B cell (primary cell): ENCODE results near the gene SSH3. TPM values are rescaled to one million over a fixed set of nuclear protein-coding genes. Genes with fewer than 3 reads are reported as not detected.

Experiments
- ATAC-seq: fragments of 200-7000 bp; cut with Tn5 transposase; one replicate; pipeline ENCODE4 v1.10.0; 2021; ENCODE audit warnings: low read depth, mild to moderate bottlenecking, moderate number of reproducible peaks, moderate library complexity
- CTCF ChIA-PET: fragments of 350-600 bp; sonication (Branson Sonifier 250); formaldehyde crosslinking; loops from one replicate; lab custom pipeline; 2021; ENCODE audit warnings: antibody characterized with exemption, inconsistent platforms; lab: Charles Lee
- POLR2A ChIA-PET: fragments of 350-600 bp; sonication (Branson Sonifier 250); formaldehyde crosslinking; loops from one replicate; lab custom pipeline; 2021; ENCODE audit warnings: antibody characterized with exemption; lab: Charles Lee
- DNase-seq: peaks from one replicate; pipeline ENCODE4 v3.0.0; 2013
- H2AFZ ChIP-seq: 2 replicates; pipeline ENCODE4 v1.6.1; 2012; ENCODE audit warnings: mild to moderate bottlenecking, low read depth, low read length; ENCODE audit not compliant: insufficient read depth, poor library complexity, severe bottlenecking
- H3K27ac ChIP-seq, 2 donors: 1 replicate in 1 of 2; 2 replicates in 1 of 2; pipeline ENCODE4 v1.5.1; 2012 to 2013; ENCODE audit warnings: low read length in 2 of 2, mild to moderate bottlenecking in 2 of 2, moderate library complexity in 1 of 2
- H3K27me3 ChIP-seq, 4 experiments: fragments of 200-600 bp in 1 of 4; sonication (generic) in 1 of 4; replicated peaks in 1 of 4; 1 replicate in 2 of 4; 2 replicates in 2 of 4; pipeline versions ENCODE4 v1.6.1 to v1.7.0; 2013 to 2016; ENCODE audit warnings: low read length in 3 of 4, mild to moderate bottlenecking in 2 of 4, mixed read lengths in 1 of 4, moderate library complexity in 1 of 4; ENCODE audit not compliant: insufficient read depth in 4 of 4, control insufficient read depth in 3 of 4; ENCODE audit errors: control extremely low read depth in 1 of 4
- H3K36me3 ChIP-seq, 2 experiments: replicated peaks in 1 of 2; 1 replicate in 1 of 2; 2 replicates in 1 of 2; pipeline versions ENCODE4 v1.6.1 to v1.7.1; 2013; ENCODE audit warnings: low read length in 1 of 2; ENCODE audit not compliant: insufficient read depth in 2 of 2, control insufficient read depth in 1 of 2; ENCODE audit errors: control extremely low read depth in 1 of 2, extremely low read depth in 1 of 2
- H3K4me1 ChIP-seq, 2 donors: fragments of 200-600 bp in 1 of 2; sonication (generic) in 1 of 2; 1 replicate in 1 of 2; 2 replicates in 1 of 2; pipeline versions ENCODE4 v1.5.1 to v1.6.1; 2013 to 2017; ENCODE audit warnings: low read length in 2 of 2; ENCODE audit not compliant: control insufficient read depth in 2 of 2, insufficient read depth in 2 of 2
- H3K4me2 ChIP-seq: replicated peaks from 2 replicates; pipeline ENCODE3; 2012; ENCODE audit warnings: mild to moderate bottlenecking, low read depth, low read length; ENCODE audit not compliant: poor library complexity, severe bottlenecking
- H3K4me3 ChIP-seq, 5 experiments: fragments of 200-600 bp in 1 of 5; sonication (generic) in 1 of 5; 1 replicate in 3 of 5; 2 replicates in 2 of 5; pipeline versions ENCODE4 v1.5.1 to v1.7.0; 2011 to 2016; ENCODE audit warnings: low read length in 4 of 5, mild to moderate bottlenecking in 4 of 5, low read depth in 2 of 5, control low read depth in 1 of 5, moderate library complexity in 1 of 5; ENCODE audit not compliant: insufficient read depth in 1 of 5; ENCODE audit errors: control extremely low read depth in 1 of 5, extremely low read depth in 1 of 5
- H3K79me2 ChIP-seq: fragments of 200-600 bp; sonication (generic); one replicate; pipeline ENCODE4 v1.6.0; 2016; ENCODE audit warnings: low read length; ENCODE audit not compliant: control insufficient read depth, insufficient read depth
- H3K9ac ChIP-seq: fragments of 200-600 bp; sonication (generic); 2 replicates; pipeline ENCODE4 v1.6.1; 2017; ENCODE audit warnings: mild to moderate bottlenecking, low read length, moderate library complexity
- H3K9me3 ChIP-seq, 3 donors: one replicate each; pipeline versions ENCODE4 v1.6.1 to v1.7.1; 2013; ENCODE audit warnings: low read length in 2 of 3; ENCODE audit not compliant: control insufficient read depth in 2 of 3, insufficient read depth in 1 of 3; ENCODE audit errors: control extremely low read depth in 1 of 3
- H4K20me1 ChIP-seq: 2 replicates; pipeline ENCODE4 v1.6.0; 2012; ENCODE audit warnings: mild to moderate bottlenecking, low read length; ENCODE audit not compliant: insufficient read depth, control insufficient read depth, poor library complexity, severe bottlenecking
- H3K27ac Mint-ChIP-seq: one replicate; pipeline ENCODE4 v1.8.0; 2021; ENCODE audit warnings: mixed read lengths
- H3K27me3 Mint-ChIP-seq: one replicate; pipeline ENCODE4 v1.8.0; 2021; ENCODE audit warnings: mixed read lengths
- H3K4me1 Mint-ChIP-seq: one replicate; pipeline ENCODE4 v1.8.0; 2021; ENCODE audit warnings: mixed read lengths
- H3K4me3 Mint-ChIP-seq: one replicate; pipeline ENCODE4 v1.8.0; 2021; ENCODE audit warnings: mixed read lengths
- H3K9me3 Mint-ChIP-seq: one replicate; pipeline ENCODE4 v1.8.0; 2022; ENCODE audit warnings: mixed read lengths; ENCODE audit not compliant: insufficient read depth
- EZH2 ChIP-seq: IDR thresholded peaks from 2 replicates; pipeline ENCODE4 v1.6.1; 2012; ENCODE audit warnings: borderline replicate concordance, low read depth, mild to moderate bottlenecking, moderate library complexity, low read length; ENCODE audit not compliant: insufficient read depth, poor library complexity, severe bottlenecking
- WGBS: methylation state at CpG from one replicate; pipeline ENCODE4 v1.1.5; 2013; ENCODE audit warnings: missing lambda C conversion rate; ENCODE audit not compliant: insufficient coverage; 5-methylcytosine and 5-hydroxymethylcytosine counted together
- intact Hi-C: fragments of 100-400 bp; cut with micrococcal nuclease; formaldehyde crosslinking; loops from one replicate; pipeline ENCODE4 v1.10.0; 2022
- polyA plus RNA-seq: library from polyadenylated mRNA; depleted of rRNA; stranded (reverse); fragments of >200 nt; gene quantifications from 2 replicates; pipeline ENCODE4 v1.2.3, GENCODE V29; 2012
- total RNA-seq, 2 donors: library from RNA; stranded (reverse); fragments of 120-200 nt in 1 of 2; gene quantifications; 1 replicate in 1 of 2; 2 replicates in 1 of 2; pipeline versions ENCODE4 v1.2.3 to v1.2.4, GENCODE V29; 2013 to 2022
- TF ChIP-seq, protein P1 (sequence below): fragments of 200-600 bp; IDR thresholded peaks from one replicate; pipeline ENCODE4 v1.8.0; 2022; ENCODE audit warnings: antibody characterized with exemption, mild to moderate bottlenecking

SSH3 gene
- total and polyA plus RNA-seq, 2 donors (not counting 1 experiment from before 2014, with no cell fraction given): 4.0 to 7.2 TPM

DNA sequence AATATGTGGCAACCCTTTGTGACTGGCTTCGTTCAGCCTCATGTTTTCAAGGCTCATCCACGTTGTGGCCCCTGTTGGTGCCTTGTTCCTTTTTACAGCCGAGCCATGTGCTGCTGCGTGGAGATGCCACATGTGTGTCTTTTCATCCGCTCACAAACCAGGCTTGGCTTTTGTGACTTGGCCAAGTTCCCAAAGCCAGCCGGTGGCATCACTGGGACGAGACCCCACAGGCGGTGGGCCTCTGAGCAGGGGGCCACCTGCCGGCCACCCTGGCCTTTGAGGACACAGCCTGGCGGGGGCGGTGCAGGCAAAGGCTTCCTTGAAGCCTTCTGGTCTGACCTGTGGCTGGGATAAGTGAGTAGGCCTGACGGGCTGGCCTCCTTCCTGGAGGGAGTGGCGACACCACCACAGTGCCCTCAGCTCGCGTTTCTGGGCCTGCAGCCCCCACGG, 26.5 kb upstream of the SSH3 start:
- Histone ChIP-seq H3K36me3 (peaks cover 0 to 78% of the 10 kb centered on the region in 2 experiments), H3K27me3 (no peaks in the 10 kb centered on the region), H3K4me2 (peak overlapping the region; percentile 92), H4K20me1 (peaks cover 75% of the 10 kb centered on the region), H3K27ac (peak overlapping the region; percentile 76 to 82), H3K79me2 (peaks cover 100% of the 10 kb centered on the region), H3K4me3 (peak overlapping the region in 3 of 5 experiments; percentile 6 to 38 (median 37)), H3K4me1 (peaks cover 88 to 91% of the 10 kb centered on the region in 2 donors), H2AFZ (peak overlapping the region; percentile 46), H3K9ac (peak overlapping the region; percentile 54), H3K9me3 (no peaks in the 10 kb centered on the region)
- ChIA-PET CTCF (interaction anchor here (0.8 to 5.5 kb wide), 11 partner anchors 8 to 114 kb away, joined by 3 to 46 read pairs (median 4); partner anchors contain the start of genes ANKRD13D and GRK2), POLR2A (interaction anchor here (0.5 to 3.5 kb wide), 9 partner anchors 9 to 197 kb away, joined by 3 to 70 read pairs (median 12); partner anchors contain the start of genes ANKRD13D, GRK2 and POLD4)
- H3K27ac Mint-ChIP-seq: peak overlapping the region; percentile 95
- no peaks in the 10 kb centered on the region for H3K27me3 Mint-ChIP-seq
- DNase-seq (peak; percentile 64), ATAC-seq (no peak)
- TF ChIP-seq EZH2: no peak
- TF ChIP-seq, protein P1, sequence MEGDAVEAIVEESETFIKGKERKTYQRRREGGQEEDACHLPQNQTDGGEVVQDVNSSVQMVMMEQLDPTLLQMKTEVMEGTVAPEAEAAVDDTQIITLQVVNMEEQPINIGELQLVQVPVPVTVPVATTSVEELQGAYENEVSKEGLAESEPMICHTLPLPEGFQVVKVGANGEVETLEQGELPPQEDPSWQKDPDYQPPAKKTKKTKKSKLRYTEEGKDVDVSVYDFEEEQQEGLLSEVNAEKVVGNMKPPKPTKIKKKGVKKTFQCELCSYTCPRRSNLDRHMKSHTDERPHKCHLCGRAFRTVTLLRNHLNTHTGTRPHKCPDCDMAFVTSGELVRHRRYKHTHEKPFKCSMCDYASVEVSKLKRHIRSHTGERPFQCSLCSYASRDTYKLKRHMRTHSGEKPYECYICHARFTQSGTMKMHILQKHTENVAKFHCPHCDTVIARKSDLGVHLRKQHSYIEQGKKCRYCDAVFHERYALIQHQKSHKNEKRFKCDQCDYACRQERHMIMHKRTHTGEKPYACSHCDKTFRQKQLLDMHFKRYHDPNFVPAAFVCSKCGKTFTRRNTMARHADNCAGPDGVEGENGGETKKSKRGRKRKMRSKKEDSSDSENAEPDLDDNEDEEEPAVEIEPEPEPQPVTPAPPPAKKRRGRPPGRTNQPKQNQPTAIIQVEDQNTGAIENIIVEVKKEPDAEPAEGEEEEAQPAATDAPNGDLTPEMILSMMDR: no peak
- 2% methylated on average over 16 of the region's 16 CpGs for WGBS
- intact Hi-C loops: loop anchor here (1.0 to 2.0 kb wide), 5 partner anchors 9 to 206 kb away; partner anchors contain the start of gene AIP
- no peaks in the 10 kb centered on the region for H3K9me3 Mint-ChIP-seq
- H3K4me1 Mint-ChIP-seq: peaks cover 81% of the 10 kb centered on the region
- peak overlapping the region; percentile 84 for H3K4me3 Mint-ChIP-seq
